Right lung (tissue), 5 donors: ENCODE results near the gene NIN. TPM values are rescaled to one million over a fixed set of nuclear protein-coding genes. Genes with fewer than 3 reads are reported as not detected.

Experiments used
- polyA plus RNA-seq, 5 donors: library from polyadenylated mRNA; unstranded; fragments of 120-200 nt; gene quantifications; one replicate each; pipeline versions ENCODE4 v1.2.1 to v1.2.3, GENCODE V29; 2013; ENCODE audit warnings: inconsistent platforms in 1 of 5, low replicate concordance in 1 of 5; ENCODE audit not compliant: insufficient read length in 5 of 5, insufficient read depth in 1 of 5

Gene NIN
- polyA plus RNA-seq, 5 donors: 17.5 to 32.7 (median 27.5) TPM

Other genes with a start within 250 kb of the NIN start
- 10 to 100 TPM; 35.3 to 44.2 (median 41.3) TPM for gene SAV1, start 162.9 kb downstream of the NIN start, polyA plus RNA-seq
- 1 to 10 TPM in 2 of 5 donors, under 1 TPM in 3; 0.45 to 1.4 (median 0.67) TPM for gene ABHD12B, start 40.9 kb upstream of the NIN start, polyA plus RNA-seq
- gene PYGL, start 113.3 kb upstream of the NIN start, polyA plus RNA-seq: 10 to 100 TPM; 12.7 to 21.2 (median 18.1) TPM